SK-N-MC (cell line): ENCODE results near the gene RBL1.
"Not testable (repeated sequence)": the region's sequence is repeated elsewhere in the genome, so short reads cannot be mapped to it uniquely, and the experiment has no call there.

ENCODE experiments used
- EZH2 ChIP-seq: fragments of 200-600 bp; sonication (generic); IDR thresholded peaks from one replicate; pipeline ENCODE4 v1.6.1; 2017; ENCODE audit warnings: antibody characterized with exemption
- FOXP2 ChIP-seq: optimal IDR thresholded peaks from 2 replicates; pipeline ENCODE3; 2011; ENCODE audit warnings: mild to moderate bottlenecking, moderate library complexity; ENCODE audit not compliant: insufficient read depth; ENCODE audit errors: extremely low read length, control extremely low read depth
- POLR2AphosphoS5 ChIP-seq: IDR thresholded peaks from 2 replicates; pipeline ENCODE4 v1.6.1; 2012; ENCODE audit warnings: mild to moderate bottlenecking, low read depth, low read length, borderline replicate concordance

GRCh38 chr20:36994221-36994620, 101.6 kb downstream of the RBL1 start:
- not testable (repeated sequence) for TF ChIP-seq EZH2, POLR2AphosphoS5, FOXP2
